CD4-positive, alpha-beta memory T cell (primary cell): ENCODE data around the gene PDLIM1. TPM values are rescaled to one million over a fixed set of nuclear protein-coding genes. Genes with fewer than 3 reads are reported as not detected.

Experiments
- CTCF ChIA-PET: fragments of 350-600 bp; sonication (Branson Sonifier 250); formaldehyde crosslinking; loops from one replicate; lab custom pipeline; 2021; ENCODE audit warnings: inconsistent platforms; ENCODE audit not compliant: partially characterized antibody; lab: Charles Lee
- POLR2A ChIA-PET: fragments of 350-600 bp; sonication (Branson Sonifier 250); formaldehyde crosslinking; loops from one replicate; lab custom pipeline; 2021; ENCODE audit not compliant: partially characterized antibody; lab: Charles Lee
- DNase-seq, 5 donors: peaks; one replicate each; pipeline versions ENCODE4 v3.0.0 to v3.0.0-alpha.2; 2020 to 2022; ENCODE audit warnings: mixed read lengths in 1 of 5
- H3K27ac ChIP-seq: one replicate; pipeline ENCODE4 v1.7.0; 2013; ENCODE audit warnings: low read depth, low read length
- H3K27me3 ChIP-seq: 2 replicates; pipeline ENCODE4 v1.7.0; 2013; ENCODE audit warnings: mild to moderate bottlenecking, low read length, moderate library complexity; ENCODE audit not compliant: insufficient read depth
- H3K36me3 ChIP-seq: 2 replicates; pipeline ENCODE4 v1.7.0; 2013; ENCODE audit warnings: mild to moderate bottlenecking, low read length, moderate library complexity; ENCODE audit not compliant: insufficient read depth
- H3K4me1 ChIP-seq: 2 replicates; pipeline ENCODE4 v1.7.0; 2013; ENCODE audit warnings: mild to moderate bottlenecking, low read length, moderate library complexity; ENCODE audit not compliant: insufficient read depth
- H3K4me3 ChIP-seq, 2 donors: one replicate each; pipeline ENCODE4 v1.7.0; 2013; ENCODE audit warnings: low read length in 2 of 2, mild to moderate bottlenecking in 1 of 2
- H3K9me3 ChIP-seq, 2 donors: one replicate each; pipeline ENCODE4 v1.7.0; 2013; ENCODE audit warnings: low read length in 2 of 2, control low read depth in 1 of 2; ENCODE audit not compliant: control insufficient read depth in 1 of 2
- H3K27ac Mint-ChIP-seq, 7 donors: one replicate each; pipeline ENCODE4 v1.8.0; 2020 to 2021; ENCODE audit warnings: mixed read lengths in 7 of 7, mild to moderate bottlenecking in 6 of 7, inconsistent platforms in 3 of 7, moderate library complexity in 3 of 7
- H3K27me3 Mint-ChIP-seq, 2 donors: one replicate each; pipeline ENCODE4 v1.8.0; 2020 to 2021; ENCODE audit warnings: mixed read lengths in 2 of 2
- H3K36me3 Mint-ChIP-seq, 2 donors: one replicate each; pipeline ENCODE4 v1.8.0; 2020 to 2021; ENCODE audit warnings: mixed read lengths in 2 of 2, inconsistent platforms in 1 of 2, mild to moderate bottlenecking in 1 of 2
- H3K4me1 Mint-ChIP-seq, 4 donors: one replicate each; pipeline ENCODE4 v1.8.0; 2020 to 2021; ENCODE audit warnings: mixed read lengths in 4 of 4, mild to moderate bottlenecking in 1 of 4
- H3K4me3 Mint-ChIP-seq, 8 donors: one replicate each; pipeline ENCODE4 v1.8.0; 2020 to 2021; ENCODE audit warnings: mixed read lengths in 8 of 8, mild to moderate bottlenecking in 7 of 8, moderate library complexity in 6 of 8, inconsistent platforms in 3 of 8
- H3K9me3 Mint-ChIP-seq, 8 donors: one replicate each; pipeline ENCODE4 v1.8.0; 2020 to 2021; ENCODE audit warnings: mixed read lengths in 8 of 8, mild to moderate bottlenecking in 5 of 8, inconsistent platforms in 3 of 8, moderate library complexity in 1 of 8
- intact Hi-C: fragments of 100-400 bp; cut with micrococcal nuclease; formaldehyde crosslinking; loops from one replicate; pipeline ENCODE4 v1.15.1; 2023
- polyA plus RNA-seq, 2 donors: library from polyadenylated mRNA; unstranded; fragments of 300-500 nt; fragmentation: Illumina TruSeq; gene quantifications; one replicate each; pipeline ENCODE4 v1.2.3, GENCODE V29; 2021
- total RNA-seq, 2 experiments: library from RNA; stranded (reverse); gene quantifications; one replicate each; pipeline ENCODE4 v1.2.3, GENCODE V29; 2021

PDLIM1 gene
- total and polyA plus RNA-seq, 4 experiments from 2014 or later, result 0.90 to 7.3 (median 1.4) TPM

DNA sequence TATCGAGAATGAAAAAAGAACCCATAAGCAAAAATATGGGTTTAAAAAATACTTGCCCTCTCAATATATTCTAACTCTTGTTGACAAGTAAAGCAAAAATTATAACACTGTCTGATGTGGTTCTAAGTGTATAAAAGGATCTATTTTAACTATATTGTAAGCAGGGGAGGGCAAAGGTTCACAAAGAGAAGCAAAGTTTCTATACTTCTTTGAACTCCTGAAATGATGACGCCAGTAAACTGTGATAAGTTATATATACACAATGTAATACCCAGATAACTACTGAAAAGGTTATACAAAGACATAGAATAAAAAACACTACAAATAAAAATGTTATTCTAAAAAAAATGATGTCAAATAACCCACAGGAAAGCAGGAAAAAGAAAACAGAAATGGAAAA, 37.1 kb downstream of the PDLIM1 start:
- no peaks in the 10 kb centered on the region for H3K27me3 ChIP-seq
- ChIA-PET CTCF (no interaction called here), POLR2A (no interaction called here)
- H3K4me1 ChIP-seq, result no peaks in the 10 kb centered on the region
- H3K27ac ChIP-seq, result no peak overlapping the region
- no peak overlapping the region for H3K4me3 ChIP-seq
- intact Hi-C loops, result no loop called here
- Mint-ChIP-seq H3K9me3 (peaks cover 0 to 4% (median 0%) of the 10 kb centered on the region in 8 donors), H3K4me3 (no peak overlapping the region), H3K4me1 (no peaks in the 10 kb centered on the region), H3K36me3 (no peaks in the 10 kb centered on the region), H3K27me3 (peaks cover 5 to 9% of the 10 kb centered on the region in 2 donors), H3K27ac (no peak overlapping the region)
- no peak for DNase-seq
- no peaks in the 10 kb centered on the region for H3K9me3 ChIP-seq
- H3K36me3 ChIP-seq, result no peaks in the 10 kb centered on the region

DNA sequence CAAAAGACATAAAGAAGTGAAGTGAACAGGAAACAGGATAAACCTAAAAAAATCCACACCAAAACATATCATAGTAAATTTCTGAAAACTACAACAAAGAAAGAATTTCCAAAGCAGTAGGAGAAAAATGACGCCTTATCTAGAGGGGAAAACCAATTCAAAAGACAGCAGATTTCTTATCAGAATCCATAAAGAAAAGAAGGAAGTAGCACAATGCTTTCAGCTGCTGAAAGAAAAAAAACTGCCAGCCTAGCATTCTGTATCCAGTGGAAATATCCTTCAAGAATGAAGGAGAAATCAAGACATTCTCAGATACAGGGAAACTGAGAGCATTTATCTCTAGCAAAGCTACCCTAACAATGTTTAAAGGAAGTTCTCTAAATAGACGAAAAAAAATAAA, 37.8 kb downstream of the PDLIM1 start:
- H3K4me1 ChIP-seq, result no peaks in the 10 kb centered on the region
- H3K36me3 Mint-ChIP-seq, result no peaks in the 10 kb centered on the region
- H3K27me3 ChIP-seq, result no peaks in the 10 kb centered on the region
- H3K4me3 Mint-ChIP-seq, result no peak overlapping the region
- H3K9me3 ChIP-seq, result no peaks in the 10 kb centered on the region
- no peak overlapping the region for H3K4me3 ChIP-seq
- no peaks in the 10 kb centered on the region for H3K36me3 ChIP-seq
- POLR2A ChIA-PET, result no interaction called here
- H3K4me1 Mint-ChIP-seq, result no peaks in the 10 kb centered on the region
- intact Hi-C loops, result no loop called here
- no peak overlapping the region for H3K27ac ChIP-seq
- H3K27me3 Mint-ChIP-seq, result peaks cover 5 to 10% of the 10 kb centered on the region in 2 donors
- CTCF ChIA-PET, result no interaction called here
- H3K9me3 Mint-ChIP-seq, result peaks cover 0 to 4% (median 0%) of the 10 kb centered on the region in 8 donors
- DNase-seq, result no peak
- H3K27ac Mint-ChIP-seq, result no peak overlapping the region

DNA sequence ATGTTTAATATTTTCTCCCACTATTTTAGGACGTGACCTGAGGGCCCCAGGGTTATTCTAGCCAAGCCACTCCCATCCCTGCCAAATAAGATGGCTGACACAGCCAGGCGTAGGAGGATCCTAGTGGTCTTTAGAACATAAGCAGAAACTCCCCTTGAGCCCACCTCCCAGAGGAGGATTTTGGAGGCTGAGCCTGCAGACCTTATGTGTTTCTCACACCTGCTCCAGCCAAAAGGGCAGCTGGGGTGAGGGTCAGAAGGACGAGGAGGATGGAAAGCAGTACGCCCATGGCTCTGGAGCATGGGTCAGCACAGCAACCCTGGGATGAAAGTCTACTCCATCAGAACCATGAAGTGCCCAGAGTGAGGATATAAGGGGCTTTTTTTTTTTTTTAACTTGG, 39.9 kb downstream of the PDLIM1 start:
- no peaks in the 10 kb centered on the region for H3K4me1 Mint-ChIP-seq
- H3K27me3 Mint-ChIP-seq, result peaks cover 5 to 10% of the 10 kb centered on the region in 2 donors
- peaks cover 0 to 4% (median 0%) of the 10 kb centered on the region in 8 donors for H3K9me3 Mint-ChIP-seq
- CTCF ChIA-PET, result no interaction called here
- H3K36me3 ChIP-seq, result no peaks in the 10 kb centered on the region
- no peak overlapping the region for H3K27ac ChIP-seq
- no peak for DNase-seq
- H3K27me3 ChIP-seq, result peaks cover 4% of the 10 kb centered on the region
- no peak overlapping the region for H3K4me3 ChIP-seq
- no peaks in the 10 kb centered on the region for H3K4me1 ChIP-seq
- no peaks in the 10 kb centered on the region for H3K36me3 Mint-ChIP-seq
- H3K4me3 Mint-ChIP-seq, result no peak overlapping the region
- no peaks in the 10 kb centered on the region for H3K9me3 ChIP-seq
- intact Hi-C loops, result no loop called here
- no peak overlapping the region for H3K27ac Mint-ChIP-seq
- POLR2A ChIA-PET, result no interaction called here

DNA sequence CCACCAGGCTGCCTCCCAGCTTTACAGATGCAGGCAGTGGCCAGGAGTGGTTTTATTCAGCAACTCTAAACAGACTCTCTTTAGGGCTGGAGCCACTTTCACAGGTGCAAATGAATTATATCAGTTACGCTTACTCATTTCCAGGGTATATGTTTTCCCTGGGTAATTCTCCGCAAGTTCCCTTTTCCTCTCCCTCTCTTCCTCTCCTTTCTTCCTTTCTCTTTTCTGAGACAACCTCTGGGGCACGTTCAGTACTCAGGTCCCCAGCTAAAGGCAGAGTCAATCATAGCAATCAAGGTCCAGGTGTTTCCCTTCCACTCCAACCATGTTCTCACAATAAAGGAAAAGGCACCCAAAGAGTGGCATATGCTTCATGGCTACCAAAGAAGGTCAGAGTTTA, 41.3 kb downstream of the PDLIM1 start:
- no peak for DNase-seq
- H3K4me3 ChIP-seq, result no peak overlapping the region
- POLR2A ChIA-PET, result no interaction called here
- H3K4me3 Mint-ChIP-seq, result no peak overlapping the region
- peaks cover 5 to 13% of the 10 kb centered on the region in 2 donors for H3K27me3 Mint-ChIP-seq
- no peak overlapping the region for H3K27ac ChIP-seq
- H3K36me3 ChIP-seq, result no peaks in the 10 kb centered on the region
- peaks cover 0 to 4% (median 0%) of the 10 kb centered on the region in 8 donors for H3K9me3 Mint-ChIP-seq
- no peaks in the 10 kb centered on the region for H3K36me3 Mint-ChIP-seq
- H3K27me3 ChIP-seq, result peaks cover 5% of the 10 kb centered on the region
- H3K27ac Mint-ChIP-seq, result no peak overlapping the region
- no peaks in the 10 kb centered on the region for H3K4me1 Mint-ChIP-seq
- H3K4me1 ChIP-seq, result no peaks in the 10 kb centered on the region
- H3K9me3 ChIP-seq, result no peaks in the 10 kb centered on the region
- CTCF ChIA-PET, result interaction anchor here (7.0 kb wide), 1 partner anchor 114 kb away, joined by 73 read pairs; no protein-coding TSS in a partner anchor
- intact Hi-C loops, result loop anchor here (10.0 kb wide), 1 partner anchor 65 kb away; no protein-coding TSS in a partner anchor

DNA sequence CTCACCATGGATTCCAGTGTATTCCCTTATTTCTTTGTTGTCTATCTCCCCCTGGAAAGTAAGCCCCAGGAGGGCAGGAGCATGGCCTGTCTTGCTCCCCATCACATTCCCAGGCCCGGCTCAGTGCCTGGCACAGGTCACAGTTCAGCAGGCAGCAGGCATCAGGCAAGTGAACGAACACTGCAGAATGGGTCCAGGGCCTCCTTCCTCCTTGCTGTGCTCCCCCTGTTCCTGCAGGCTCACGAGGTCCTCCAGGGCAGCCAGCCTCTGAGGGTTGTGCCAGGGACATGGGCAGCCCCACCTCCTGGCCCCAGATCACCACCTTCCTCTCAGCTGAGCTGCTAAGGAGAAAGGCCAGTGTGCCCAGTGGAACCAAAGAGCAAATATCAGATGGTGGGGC, 41.8 kb downstream of the PDLIM1 start:
- intact Hi-C loops, result loop anchor here (10.0 kb wide), 1 partner anchor 64 kb away; no protein-coding TSS in a partner anchor
- Mint-ChIP-seq H3K9me3 (peaks cover 0 to 4% (median 0%) of the 10 kb centered on the region in 8 donors), H3K36me3 (no peaks in the 10 kb centered on the region), H3K27me3 (peaks cover 5 to 13% of the 10 kb centered on the region in 2 donors), H3K4me3 (no peak overlapping the region), H3K27ac (no peak overlapping the region), H3K4me1 (no peaks in the 10 kb centered on the region)
- Histone ChIP-seq H3K9me3 (no peaks in the 10 kb centered on the region), H3K27me3 (peaks cover 5% of the 10 kb centered on the region), H3K4me3 (no peak overlapping the region), H3K36me3 (no peaks in the 10 kb centered on the region), H3K4me1 (no peaks in the 10 kb centered on the region), H3K27ac (no peak overlapping the region)
- ChIA-PET CTCF (interaction anchor here (7.0 kb wide), 1 partner anchor 114 kb away, joined by 73 read pairs; no protein-coding TSS in a partner anchor), POLR2A (no interaction called here)
- DNase-seq, result no peak

DNA sequence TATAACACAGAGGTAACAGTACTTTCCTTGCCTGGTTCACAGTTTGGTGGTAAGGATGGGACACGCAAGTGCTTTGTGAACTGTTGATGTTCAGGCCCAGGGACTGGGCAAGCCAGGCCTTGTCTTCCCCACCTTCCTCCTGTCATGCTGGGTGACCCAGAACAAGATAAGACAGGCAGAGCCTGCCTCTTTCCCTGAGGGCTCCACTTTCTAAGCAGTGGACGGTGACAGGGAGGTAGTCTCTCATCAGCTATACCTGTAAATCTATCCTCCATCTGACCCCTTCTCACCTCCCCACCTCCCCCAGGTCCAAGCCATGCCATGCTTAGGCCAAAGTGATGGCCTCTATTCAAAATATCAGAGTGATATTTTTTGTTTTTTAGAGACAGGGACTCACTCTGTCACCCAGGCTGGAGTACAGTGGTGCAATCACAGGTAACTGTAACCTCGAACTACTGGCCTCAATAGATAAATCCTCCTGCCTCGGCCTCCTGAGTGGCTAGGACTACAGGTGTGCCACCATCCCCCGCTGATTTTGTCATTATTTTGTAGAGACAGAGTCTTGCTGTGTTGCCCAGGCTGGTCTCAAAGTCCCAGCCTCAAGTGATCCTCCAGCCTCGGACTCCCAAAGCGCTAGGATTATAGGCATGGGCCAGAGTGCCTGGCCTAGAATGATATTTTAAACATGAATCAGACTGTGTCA, 42.8 kb downstream of the PDLIM1 start:
- no peaks in the 10 kb centered on the region for H3K4me1 Mint-ChIP-seq
- H3K27me3 ChIP-seq, result peaks cover 5% of the 10 kb centered on the region
- ChIA-PET POLR2A (no interaction called here), CTCF (interaction anchor here (1.7 to 7.0 kb wide), 2 partner anchors 71 to 115 kb away, joined by 4 to 73 read pairs; no protein-coding TSS in a partner anchor)
- H3K4me3 ChIP-seq, result no peak overlapping the region
- peaks cover 5 to 19% of the 10 kb centered on the region in 2 donors for H3K27me3 Mint-ChIP-seq
- no peak overlapping the region for H3K27ac ChIP-seq
- H3K9me3 Mint-ChIP-seq, result peaks cover 0 to 4% (median 0%) of the 10 kb centered on the region in 8 donors
- no peaks in the 10 kb centered on the region for H3K4me1 ChIP-seq
- no peaks in the 10 kb centered on the region for H3K36me3 Mint-ChIP-seq
- H3K4me3 Mint-ChIP-seq, result no peak overlapping the region
- H3K36me3 ChIP-seq, result no peaks in the 10 kb centered on the region
- intact Hi-C loops, result loop anchor here (2.0 to 10.0 kb wide), 2 partner anchors 63 to 353 kb away; no protein-coding TSS in a partner anchor
- no peak for DNase-seq
- H3K27ac Mint-ChIP-seq, result no peak overlapping the region
- no peaks in the 10 kb centered on the region for H3K9me3 ChIP-seq

DNA sequence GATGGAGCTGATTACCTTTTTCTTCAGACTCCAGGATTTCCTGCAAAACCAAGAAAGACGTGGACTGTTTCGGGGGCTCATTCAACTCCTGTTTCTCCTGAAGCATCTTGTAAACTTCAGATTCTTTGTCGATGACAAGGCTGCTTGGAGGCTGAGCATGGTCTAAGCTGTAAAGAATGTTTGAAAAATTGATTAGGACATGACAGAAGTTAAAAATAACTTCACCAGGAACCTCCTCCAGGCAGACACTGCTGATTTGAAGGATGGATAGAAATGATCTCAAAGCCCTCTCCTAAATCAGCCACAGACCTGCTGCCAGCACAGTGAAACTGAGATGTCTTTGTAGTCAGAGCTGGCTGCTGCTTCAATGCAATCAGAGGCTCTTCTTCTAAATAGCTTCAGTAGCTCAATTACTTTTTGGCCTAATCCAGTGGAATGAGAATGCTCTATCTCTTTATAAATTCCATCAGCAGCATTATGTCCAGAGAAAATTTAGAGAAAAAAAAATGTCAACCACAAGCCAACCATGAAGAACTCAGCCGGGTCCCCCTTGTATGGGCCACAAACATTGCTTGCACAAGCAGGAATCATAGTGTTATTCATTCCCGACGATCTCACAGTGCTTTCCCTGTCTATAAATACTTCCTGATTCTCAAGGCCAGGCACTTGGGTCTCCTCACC, 43.5 kb downstream of the PDLIM1 start:
- Histone ChIP-seq H3K27ac (no peak overlapping the region), H3K9me3 (no peaks in the 10 kb centered on the region), H3K36me3 (no peaks in the 10 kb centered on the region), H3K4me1 (no peaks in the 10 kb centered on the region), H3K4me3 (no peak overlapping the region), H3K27me3 (peaks cover 5% of the 10 kb centered on the region)
- no peak overlapping the region for H3K4me3 Mint-ChIP-seq
- no peaks in the 10 kb centered on the region for H3K4me1 Mint-ChIP-seq
- intact Hi-C loops, result loop anchor here (2.0 to 10.0 kb wide), 2 partner anchors 63 to 353 kb away; no protein-coding TSS in a partner anchor
- no peaks in the 10 kb centered on the region for H3K36me3 Mint-ChIP-seq
- CTCF ChIA-PET, result interaction anchor here (1.2 to 7.0 kb wide), 4 partner anchors 13 to 116 kb away, joined by 4 to 73 read pairs (median 5); no protein-coding TSS in a partner anchor
- no peak overlapping the region for H3K27ac Mint-ChIP-seq
- H3K9me3 Mint-ChIP-seq, result peaks cover 0 to 4% (median 0%) of the 10 kb centered on the region in 8 donors
- no peak for DNase-seq
- H3K27me3 Mint-ChIP-seq, result peaks cover 5 to 19% of the 10 kb centered on the region in 2 donors
- POLR2A ChIA-PET, result no interaction called here
